HL-60 (cell line): ENCODE measurements around the gene SCAMP3.
A peak's percentile ranks its signal among the peaks of the same experiment; 100 is the strongest.

Source experiments
- DNase-seq, 2 experiments: peaks; one replicate each; pipeline ENCODE4 v3.0.0-alpha.2; 2010 to 2020; ENCODE audit warnings: low read depth in 1 of 2, low spot score in 1 of 2
- H3K27ac ChIP-seq: fragments of 250-450 bp; sonication (Bioruptor Pico); replicated peaks from 2 replicates; pipeline ENCODE4 v1.5.1; 2020; ENCODE audit warnings: mild to moderate bottlenecking, moderate library complexity
- H3K27me3 ChIP-seq: fragments of 250-450 bp; sonication (Bioruptor Pico); 2 replicates; pipeline ENCODE4 v1.5.1; 2021; ENCODE audit warnings: mild to moderate bottlenecking, moderate library complexity; ENCODE audit not compliant: insufficient read depth, poor library complexity, severe bottlenecking
- H3K4me3 ChIP-seq: replicated peaks from 2 replicates; pipeline ENCODE4 v1.5.1; 2011; ENCODE audit warnings: mild to moderate bottlenecking, control low read depth, low read length; ENCODE audit not compliant: insufficient read depth
- CTCF ChIP-seq: IDR thresholded peaks from one replicate; pipeline ENCODE4 v1.5.1; 2011; ENCODE audit warnings: low read length, control low read depth, inconsistent platforms; ENCODE audit not compliant: insufficient read depth
- GABPA ChIP-seq: IDR thresholded peaks from 2 replicates; pipeline ENCODE4 v1.6.1; 2012; ENCODE audit warnings: low read depth
- POLR2AphosphoS5 ChIP-seq: IDR thresholded peaks from 2 replicates; pipeline ENCODE4 v1.6.1; 2012; ENCODE audit warnings: low read depth
- REST ChIP-seq: IDR thresholded peaks from 2 replicates; pipeline ENCODE4 v1.6.1; 2012; ENCODE audit warnings: low read depth; ENCODE audit not compliant: insufficient replicate concordance
- SPI1 ChIP-seq: IDR thresholded peaks from 2 replicates; pipeline ENCODE4 v1.6.1; 2012; ENCODE audit warnings: low read depth, mild to moderate bottlenecking, borderline replicate concordance
- long read RNA-seq: library from polyadenylated mRNA; unstranded; transcript quantifications from one replicate; pipeline ENCODE4 v2.0.0, GENCODE V29; 2020

SCAMP3 gene
- long read RNA-seq, transcript SCAMP3-202 (8 exons, 1,537 nt): minor isoform, 32 of 280 reads
- long read RNA-seq, transcript SCAMP3-201 (9 exons, 1,446 nt): major isoform, 207 of 280 reads
- long read RNA-seq, partial matches to known transcripts: 18 of 280 reads
- long read RNA-seq, other reads (novel, unspliced or antisense): 23 of 280 reads

GRCh38 chr1:155261852-155262673, at the start of gene SCAMP3:
SCAMP3 (minus strand) TSS chr1:155262360; CDS start chr1:155262151, 209 bp downstream.
- TF ChIP-seq POLR2AphosphoS5 (peak; percentile 93), REST (no peak), GABPA (peak; percentile 64), CTCF (no peak), SPI1 (peak; percentile 81; the same call in 1 of the 2 replicates)
- Histone ChIP-seq H3K27me3 (no peaks in the 10 kb centered on the region), H3K4me3 (peak within 1 kb of the TSS; percentile 82), H3K27ac (peak within 1 kb of the TSS; percentile 80)
- peak; percentile 98 for DNase-seq

- no peaks in the 10 kb centered on the region for H3K27me3 ChIP-seq
- peak overlapping the region; percentile 90 for H3K27ac ChIP-seq
- peak in 1 of 2 experiments; percentile 50 for DNase-seq
- peak; percentile 49; the same call in 1 of the 2 replicates for TF ChIP-seq POLR2AphosphoS5
- no peak for TF ChIP-seq SPI1
- TF ChIP-seq REST: peak; percentile 16
- TF ChIP-seq GABPA: no peak
- TF ChIP-seq CTCF: no peak
- H3K4me3 ChIP-seq: peak overlapping the region; percentile 91
Measured at GRCh38 chr1:155309423-155310021, 47.4 kb upstream of the SCAMP3 start.

GRCh38 chr1:155308493-155309422, 46.6 kb upstream of the SCAMP3 start, which contains the start of gene FDPS:
FDPS (plus strand) TSS chr1:155308866; CDS start chr1:155309790, 924 bp downstream.
- peak within 1 kb of the TSS; percentile 91 for H3K4me3 ChIP-seq
- DNase-seq: peak; percentile 98 to 100
- no peak for TF ChIP-seq CTCF
- peak; percentile 36 for TF ChIP-seq REST
- no peak for TF ChIP-seq SPI1
- TF ChIP-seq POLR2AphosphoS5: peak; percentile 47; the same call in 1 of the 2 replicates
- peak; percentile 38; the same call in 1 of the 2 replicates for TF ChIP-seq GABPA
- no peaks in the 10 kb centered on the region for H3K27me3 ChIP-seq
- peak within 1 kb of the TSS; percentile 90 for H3K27ac ChIP-seq
